Measurements from ENCODE around the gene SPATA2L. TPM values are rescaled to one million over a fixed set of nuclear protein-coding genes. Genes with fewer than 3 reads are reported as not detected.
"Not testable (repeated sequence)": the region's sequence is repeated elsewhere in the genome, so short reads cannot be mapped to it uniquely, and the experiment has no call there.

SPATA2L gene
- total and polyA plus RNA-seq, 12 donors = 1.9 to 13.0 (median 3.1) TPM

GRCh38 chr16:89696670-89697128, 4.8 kb downstream of the SPATA2L start:
- no peak for DNase-seq
- peaks cover 10 to 27% (median 20%) of the 10 kb centered on the region in 9 donors for H3K4me1 ChIP-seq

GRCh38 chr16:89695875-89696669, 5.4 kb downstream of the SPATA2L start:
- TF ChIP-seq CTCF (IDR thresholded peaks at IDR 0.05) = no peak
- WGBS, 2 donors = 85 to 86% methylated on average over 25 of the region's 25 CpGs
- Histone ChIP-seq H3K36me3 (peaks cover 0 to 70% (median 10%) of the 10 kb centered on the region in 9 donors), H3K27ac (no peak overlapping the region), H3K4me1 (peaks cover 9 to 25% (median 17%) of the 10 kb centered on the region in 9 donors), H3K9me3 (no peaks in the 10 kb centered on the region), H3K4me3 (no peak overlapping the region), H3K27me3 (no peaks in the 10 kb centered on the region)
- ATAC-seq (no peak), DNase-seq (no peak)
- intact Hi-C loops (cut with DNase I) = no loop called here

More at GRCh38 chr16:89696670-89697128, 4.8 kb downstream of the SPATA2L start:
- H3K27ac ChIP-seq = no peak overlapping the region
- H3K9me3 ChIP-seq = no peaks in the 10 kb centered on the region
- peaks cover 0 to 64% (median 8%) of the 10 kb centered on the region in 9 donors for H3K36me3 ChIP-seq
- no peak for TF ChIP-seq CTCF (IDR thresholded peaks at IDR 0.05)
- H3K4me3 ChIP-seq = no peak overlapping the region
- intact Hi-C loops (cut with DNase I) = no loop called here
- 77 to 80% methylated on average over 18 of the region's 18 CpGs for WGBS, 2 donors
- no peaks in the 10 kb centered on the region for H3K27me3 ChIP-seq
- ATAC-seq = no peak

- intact Hi-C loops (cut with DNase I) = no loop called here
- H3K27me3 ChIP-seq = no peaks in the 10 kb centered on the region
- H3K9me3 ChIP-seq = no peaks in the 10 kb centered on the region
- H3K4me3 ChIP-seq = no peak overlapping the region
- ATAC-seq (no peak), DNase-seq (no peak)
- WGBS, 2 donors = 91 to 92% methylated on average over 31 of the region's 31 CpGs
- TF ChIP-seq CTCF (IDR thresholded peaks at IDR 0.05) = no peak
- H3K27ac ChIP-seq = no peak overlapping the region
- H3K4me1 ChIP-seq = peaks cover 2 to 17% (median 9%) of the 10 kb centered on the region in 9 donors
- H3K36me3 ChIP-seq = peaks cover 0 to 76% (median 10%) of the 10 kb centered on the region in 9 donors
Measured at GRCh38 chr16:89695086-89695874, 6.2 kb downstream of the SPATA2L start.

GRCh38 chr16:89694784-89695085, 6.8 kb downstream of the SPATA2L start:
- DNase-seq; H3K27me3 ChIP-seq; H3K27ac ChIP-seq; intact Hi-C loops (cut with DNase I); ATAC-seq; H3K9me3 ChIP-seq; H3K4me3 ChIP-seq: not testable (repeated sequence)
- Histone ChIP-seq H3K36me3 (peaks cover 0 to 82% (median 10%) of the 10 kb centered on the region in 9 donors), H3K4me1 (peaks cover 0 to 12% (median 4%) of the 10 kb centered on the region in 9 donors)
- WGBS, 2 donors = 90 to 92% methylated on average over 11 to 23 of the region's 23 CpGs

Measured in heart right ventricle (tissue), 16 donors.